GM18868 (cell line): ENCODE measurements around the gene TCP11L1.

Experiments used
- ATAC-seq: cut with Tn5 transposase; IDR thresholded peaks from one replicate; pipeline ENCODE4 v1.9.1; 2021; ENCODE audit warnings: mild to moderate bottlenecking, moderate library complexity; ENCODE audit not compliant: unreplicated experiment

The TCP11L1 gene

GRCh38 chr11:33039274-33040032 is at the start of gene TCP11L1:
Gene TCP11L1, plus strand, starts transcription at chr11:33039572. Its CDS starts 4,202 bp downstream, at chr11:33043774.
- peak; percentile 79 for ATAC-seq

GRCh38 chr11:32990481-32990880 is 48.9 kb upstream of the TCP11L1 start:
- ATAC-seq: no peak

DNA sequence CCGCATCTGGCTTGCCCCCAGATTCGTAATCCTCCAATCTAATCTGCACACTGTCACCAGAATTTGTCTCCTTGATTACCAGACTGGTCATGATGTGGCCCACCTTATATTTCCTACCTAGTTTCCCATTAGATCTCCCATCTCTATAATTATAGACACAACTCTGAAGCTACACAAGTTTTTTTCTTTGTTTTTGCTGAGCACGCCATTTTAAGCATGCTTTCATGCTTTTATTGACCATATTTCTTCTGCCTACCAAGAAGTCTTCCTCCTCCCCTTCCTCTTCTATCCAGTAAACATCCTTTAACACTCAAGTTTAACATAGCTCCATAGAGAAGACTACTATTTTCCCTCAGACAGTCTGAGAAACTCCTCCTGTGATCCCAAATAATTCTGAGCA is 47.9 kb upstream of the TCP11L1 start:
- no peak for ATAC-seq

- ATAC-seq: no peak
Observed at GRCh38 chr11:32991898-32992297, 47.5 kb upstream of the TCP11L1 start.

DNA sequence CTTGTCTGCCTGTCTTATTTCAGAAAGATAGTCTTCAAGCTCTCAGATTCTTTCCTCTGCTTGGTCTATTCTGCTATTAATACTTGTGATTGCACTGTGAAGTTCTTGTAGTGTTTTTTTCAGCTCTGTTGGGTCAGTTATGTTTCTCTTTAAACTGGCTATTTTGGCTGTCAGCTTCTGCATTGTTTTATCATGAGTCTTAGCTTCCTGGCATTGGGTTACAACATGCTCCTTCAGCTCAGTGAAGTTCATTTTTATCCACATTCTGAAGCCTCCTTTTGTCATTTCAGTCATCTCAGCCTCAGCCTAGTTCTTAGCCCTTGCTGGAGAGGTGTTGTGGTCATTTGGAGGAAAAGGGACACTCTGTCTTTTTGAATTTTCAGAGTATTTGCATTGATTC is 39.2 kb upstream of the TCP11L1 start:
- no peak for ATAC-seq

DNA sequence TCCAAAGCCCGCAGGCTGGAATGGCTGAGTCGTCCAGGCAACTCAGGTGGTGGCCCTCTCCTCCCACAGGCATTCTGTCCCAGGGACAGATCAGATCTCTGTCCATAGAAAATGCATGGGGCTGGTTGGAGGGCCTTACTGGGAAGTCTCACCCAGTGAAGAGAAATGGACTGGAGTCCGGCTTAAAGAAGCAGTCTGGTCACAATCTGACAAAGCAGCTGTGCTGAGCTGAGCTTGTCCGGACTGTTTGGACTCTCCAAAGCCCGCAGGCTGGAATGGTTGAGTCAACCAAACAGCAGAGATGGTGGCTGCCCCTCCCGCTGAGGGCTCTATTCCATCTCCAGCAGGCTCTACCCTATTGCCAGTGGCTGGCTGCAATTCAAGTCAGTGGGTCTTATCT is 38.1 kb upstream of the TCP11L1 start:
- no peak for ATAC-seq

DNA sequence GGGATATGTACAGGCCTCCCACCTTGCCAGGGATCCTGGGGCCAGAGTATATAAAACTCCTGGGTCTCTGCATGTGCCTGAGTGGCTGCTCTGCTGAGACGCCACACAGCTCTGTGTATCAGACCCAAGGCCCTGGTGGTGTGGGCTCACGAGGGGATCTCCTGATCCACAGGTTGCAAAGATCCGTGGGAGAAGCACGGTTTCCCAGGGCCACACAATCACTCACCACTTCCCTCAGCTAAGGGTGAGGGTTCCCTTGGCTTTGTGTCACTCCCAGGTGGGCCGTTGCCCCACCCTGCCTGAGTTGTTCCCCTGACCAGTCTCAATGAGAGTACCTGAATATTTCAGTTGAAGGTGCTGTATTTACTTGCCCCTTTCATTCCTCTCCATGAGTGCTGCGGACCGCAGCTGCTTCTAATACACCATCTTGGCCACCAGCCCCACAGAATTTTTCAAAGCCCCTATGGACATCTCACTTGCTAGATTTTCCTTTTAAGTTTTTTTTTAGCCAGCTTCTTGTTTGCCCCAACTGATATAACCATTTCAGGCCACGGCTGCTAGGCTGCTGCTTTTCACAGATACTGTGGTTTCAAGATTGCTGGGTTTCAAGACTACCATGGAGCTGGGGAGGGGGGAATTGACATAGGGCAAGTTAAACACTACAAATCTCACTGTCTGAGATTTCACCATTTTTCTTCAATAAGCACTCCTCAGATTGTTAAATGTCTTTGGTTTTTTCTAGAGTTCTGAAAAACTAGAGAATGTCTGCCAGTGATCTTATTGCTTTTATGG is 37.4 kb upstream of the TCP11L1 start:
- no peak for ATAC-seq

GRCh38 chr11:33005175-33005574 is 34.2 kb upstream of the TCP11L1 start:
- ATAC-seq: no peak

DNA sequence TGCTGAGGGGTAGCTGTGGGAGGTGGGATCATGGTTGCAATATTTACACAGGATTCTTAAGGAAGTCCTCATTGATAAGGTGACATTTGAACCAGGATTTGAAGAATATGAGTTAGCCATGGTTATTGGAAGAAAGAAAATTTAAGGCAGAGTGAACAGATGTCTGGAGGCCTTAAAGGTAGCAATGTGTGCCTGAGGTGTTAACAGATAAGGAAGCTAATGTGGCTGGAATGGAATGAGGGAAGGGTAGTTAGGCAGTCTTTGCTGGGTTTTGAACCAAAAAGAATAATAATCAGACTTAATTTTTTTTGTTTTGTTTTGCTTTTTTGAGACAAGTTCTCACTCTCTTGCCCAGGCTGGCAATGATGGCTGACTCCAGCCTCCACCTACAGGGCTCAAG is 33.4 kb upstream of the TCP11L1 start:
- no peak for ATAC-seq

- no peak for ATAC-seq
Observed at GRCh38 chr11:33013755-33014154, 25.6 kb upstream of the TCP11L1 start.

DNA sequence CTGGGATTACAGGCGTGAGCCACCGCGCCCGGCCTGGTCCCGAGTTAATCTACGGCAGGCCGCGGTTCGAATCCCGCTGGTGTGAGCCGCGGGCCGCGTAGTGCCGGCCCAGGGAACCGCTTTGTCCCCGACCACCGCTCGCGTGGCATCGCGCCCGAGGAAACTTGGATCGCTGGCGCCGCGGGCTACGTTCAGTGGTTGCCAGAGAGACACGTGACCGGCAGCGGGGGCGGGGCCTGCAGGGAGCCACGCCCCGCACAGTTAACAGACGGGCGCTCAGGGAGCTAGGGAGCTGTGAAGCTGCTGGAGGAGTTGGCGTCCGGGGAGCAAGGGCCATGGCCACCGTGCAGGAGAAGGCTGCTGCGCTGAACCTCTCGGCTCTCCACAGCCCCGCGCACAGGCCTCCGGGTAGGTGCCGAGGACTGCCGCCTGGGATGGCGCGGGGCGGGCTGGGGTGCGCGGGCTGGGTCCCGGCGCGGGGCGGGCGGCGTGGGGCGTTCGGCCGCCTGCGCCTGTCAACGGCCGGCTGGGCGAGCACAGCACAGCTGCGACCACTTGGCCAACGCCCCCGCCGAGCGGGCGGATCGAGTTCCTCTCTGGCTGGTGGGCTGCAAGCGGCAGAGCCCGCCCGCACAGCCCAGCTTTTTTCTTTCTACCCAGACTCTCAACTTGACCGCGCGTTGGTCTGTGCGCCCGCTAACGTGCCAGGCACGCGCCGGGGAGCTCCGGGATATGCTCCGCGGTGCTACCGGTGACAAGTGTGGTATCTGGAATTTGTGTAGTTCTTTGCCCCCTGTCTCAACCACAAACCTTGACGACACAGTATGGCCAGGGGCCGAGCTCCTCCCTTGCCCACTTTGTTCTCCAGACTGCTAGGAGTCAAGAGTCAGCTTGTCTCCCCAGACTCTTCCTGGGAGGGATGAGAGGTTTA is 23.5 kb upstream of the TCP11L1 start, which contains the start of gene DEPDC7:
Gene DEPDC7, plus strand, starts transcription at position 258 of the 931 bp plus-strand sequence. Its CDS starts 78 bp downstream, at position 336.
- ATAC-seq: peak; percentile 59

DNA sequence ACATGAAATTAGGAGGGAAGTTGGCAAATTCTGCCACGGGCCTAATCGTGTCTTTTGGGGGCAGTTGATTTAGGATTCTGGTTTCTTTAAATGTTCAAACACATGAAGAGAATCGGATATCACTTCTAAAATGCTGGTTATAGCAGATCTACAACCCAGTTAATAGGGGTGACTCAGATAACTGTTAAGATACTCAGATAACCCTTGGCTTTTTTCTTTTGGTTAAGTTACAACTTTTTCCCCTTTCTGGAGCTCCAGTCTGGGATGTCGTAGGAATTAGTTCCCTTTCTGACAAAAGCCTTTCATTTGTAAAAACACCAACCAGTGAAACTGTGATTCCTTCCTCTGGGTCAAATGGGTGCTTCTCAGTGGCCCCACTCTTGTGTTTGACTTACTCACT is 22.7 kb upstream of the TCP11L1 start:
- ATAC-seq: no peak

DNA sequence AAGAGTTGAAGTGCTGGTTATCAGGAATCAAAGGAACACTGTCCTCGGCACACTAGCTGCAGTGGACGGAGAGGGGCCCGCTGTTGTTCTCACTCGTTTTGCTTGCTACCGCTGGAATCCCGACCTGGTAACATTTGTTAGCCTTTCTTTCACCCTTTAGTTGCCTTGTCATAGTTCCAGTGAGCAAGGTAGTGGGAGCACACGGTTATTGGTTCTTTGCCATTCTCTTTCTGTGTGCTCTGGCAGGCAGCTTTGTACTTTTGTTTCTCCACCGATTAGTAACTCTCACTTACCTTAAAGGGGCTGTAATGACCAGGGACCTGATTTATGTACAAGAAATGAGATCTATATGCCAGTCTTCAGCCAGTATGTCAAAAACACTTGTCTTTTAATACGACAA is 21.9 kb upstream of the TCP11L1 start:
- no peak for ATAC-seq

- no peak for ATAC-seq
Observed at GRCh38 chr11:33017965-33018364, 21.4 kb upstream of the TCP11L1 start.

GRCh38 chr11:33018840-33019239 is 20.5 kb upstream of the TCP11L1 start:
- ATAC-seq: no peak

- ATAC-seq: no peak
Observed at GRCh38 chr11:33021501-33021900, 17.9 kb upstream of the TCP11L1 start.

DNA sequence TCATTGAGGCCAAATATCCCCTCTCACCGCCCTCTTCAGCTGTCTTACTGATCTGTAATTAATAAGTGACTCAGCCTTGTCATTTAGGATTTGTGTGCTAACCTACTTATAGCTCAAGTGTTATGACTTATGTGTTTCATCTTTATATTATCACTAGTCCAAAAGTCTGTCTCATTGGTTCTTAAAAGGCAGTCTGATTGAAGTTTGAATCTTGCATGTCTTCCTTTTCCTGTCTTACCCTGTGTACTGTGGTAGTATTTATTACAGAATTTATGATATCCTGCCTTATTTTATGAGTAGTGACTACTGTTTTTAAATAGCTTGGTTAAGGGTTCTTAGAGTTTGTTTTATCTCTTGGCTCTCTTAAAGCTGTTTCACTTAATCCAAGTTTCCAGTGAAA is 17.4 kb upstream of the TCP11L1 start:
- no peak for ATAC-seq

GRCh38 chr11:33025339-33025722 is 14.0 kb upstream of the TCP11L1 start:
- ATAC-seq: no peak

- ATAC-seq: no peak
Observed at GRCh38 chr11:33027233-33027632, 12.1 kb upstream of the TCP11L1 start.

DNA sequence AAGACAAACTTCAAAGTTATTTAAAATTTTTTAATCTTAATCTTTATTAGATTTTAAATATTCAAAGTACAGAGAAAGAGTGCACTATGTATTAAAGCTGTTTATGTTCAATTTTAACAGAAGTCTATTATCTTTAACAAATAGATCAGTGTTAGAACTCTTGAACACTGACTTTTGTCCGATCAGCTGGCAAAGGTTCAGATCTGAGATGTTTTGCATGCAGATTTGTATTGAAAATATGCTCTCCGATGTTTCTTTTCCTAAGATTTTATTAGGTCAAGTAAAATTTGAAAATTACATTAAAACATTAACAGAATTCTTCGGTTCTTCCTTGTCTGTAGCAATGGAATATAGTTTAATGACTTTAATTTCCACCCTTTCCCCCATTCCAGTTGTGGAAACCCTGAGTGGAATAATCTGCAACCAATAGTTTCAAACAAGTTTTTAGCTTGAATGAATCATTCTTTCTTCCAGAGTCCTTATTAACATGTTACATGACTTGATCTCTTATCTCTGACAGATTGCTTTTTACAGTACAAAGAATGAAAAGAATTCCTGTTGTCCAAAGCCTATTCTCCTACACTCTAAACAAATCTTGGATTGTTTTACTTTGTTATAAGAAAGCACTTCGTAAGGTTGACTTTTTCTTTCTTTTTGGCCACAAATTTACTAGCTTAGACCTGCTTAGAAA is 11.4 kb upstream of the TCP11L1 start:
- ATAC-seq: no peak

GRCh38 chr11:33028537-33028914 is 10.8 kb upstream of the TCP11L1 start:
- no peak for ATAC-seq
